GM19238 (cell line): Measurements from ENCODE around the gene CHCT1.

Source experiments
- DNase-seq: peaks from one replicate; pipeline ENCODE4 v3.0.0; 2011; ENCODE audit warnings: low spot score; ENCODE audit not compliant: insufficient read length

CHCT1 gene

DNA sequence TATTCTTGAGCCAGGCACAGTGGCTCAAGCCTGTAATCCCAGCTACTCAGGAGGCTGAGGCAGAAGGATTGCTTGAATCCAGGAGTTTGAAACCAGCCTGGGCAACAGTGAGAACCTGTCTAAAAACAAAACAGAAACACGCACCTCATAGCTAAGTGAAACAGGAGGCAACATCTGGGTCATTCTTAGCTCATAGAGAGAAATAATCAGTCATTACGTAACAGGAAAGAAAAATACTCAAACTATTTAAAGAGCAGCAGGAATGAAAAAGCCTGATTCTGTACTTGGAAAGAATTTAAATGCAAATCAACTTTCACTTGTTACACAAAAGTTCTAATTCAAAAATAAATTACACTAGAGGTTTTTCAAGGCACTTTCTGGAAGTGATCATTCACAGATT lies 17.2 kb downstream of the CHCT1 start:
- DNase-seq = no peak

DNA sequence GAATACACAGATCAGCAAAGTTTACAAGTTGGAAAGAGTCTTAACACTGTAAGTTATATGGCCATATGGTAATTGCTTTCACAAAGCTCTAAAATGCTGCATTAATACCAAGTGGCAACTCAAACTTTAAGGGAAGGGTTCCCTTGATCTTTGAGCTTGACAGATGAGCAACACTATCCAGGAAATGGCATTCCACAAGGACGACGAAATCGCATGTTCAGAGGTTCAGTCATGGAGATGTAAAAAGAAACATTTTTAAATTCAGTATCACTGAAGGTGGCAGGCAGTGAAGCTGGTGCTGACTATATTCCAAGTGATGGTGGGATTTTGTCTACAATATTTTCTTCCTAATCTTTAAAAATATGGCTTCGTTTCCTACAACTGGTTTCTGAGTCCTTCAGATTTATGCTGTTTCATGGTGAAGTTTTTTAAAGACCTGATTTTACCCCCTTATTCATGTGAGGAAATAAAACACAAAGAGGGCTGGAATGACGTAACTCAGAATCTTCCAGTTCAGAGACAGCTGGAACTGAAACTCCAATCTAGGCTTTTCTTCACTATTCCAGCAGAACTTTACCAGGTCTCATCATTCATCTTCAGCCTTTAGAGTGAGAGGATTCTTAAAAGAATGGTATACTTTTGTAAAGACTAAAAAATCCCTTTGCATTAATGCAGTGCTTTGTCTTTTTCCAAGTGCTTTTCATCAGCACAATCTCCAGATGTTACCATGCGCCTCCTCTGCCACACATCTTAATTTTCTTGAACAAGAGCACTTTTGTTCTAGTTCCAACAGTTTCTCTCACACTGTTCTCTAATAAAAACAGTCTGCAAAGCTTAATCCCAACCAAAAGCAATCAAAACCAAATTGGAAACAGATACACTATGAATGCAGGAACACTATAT lies 20.2 kb downstream of the CHCT1 start:
- no peak for DNase-seq

DNA sequence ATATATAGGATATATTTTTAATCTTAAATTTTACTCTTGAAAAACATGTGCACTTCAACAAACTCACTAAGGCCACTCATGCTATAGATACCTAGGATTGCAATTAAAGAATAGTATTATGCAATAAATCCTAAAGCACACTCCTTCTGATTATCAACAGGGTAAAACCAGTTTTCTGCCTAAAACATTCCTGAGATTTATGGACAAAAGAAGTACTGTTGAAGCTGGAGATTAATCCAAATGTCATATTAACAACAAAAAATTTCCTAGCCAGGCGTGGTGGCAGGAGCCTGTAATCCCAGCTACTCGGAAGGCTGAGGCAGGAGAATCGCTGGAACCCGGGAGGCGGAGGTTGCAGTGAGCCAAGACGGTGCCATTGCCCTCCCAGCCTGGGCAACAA lies 21.4 kb downstream of the CHCT1 start:
- no peak for DNase-seq

DNA sequence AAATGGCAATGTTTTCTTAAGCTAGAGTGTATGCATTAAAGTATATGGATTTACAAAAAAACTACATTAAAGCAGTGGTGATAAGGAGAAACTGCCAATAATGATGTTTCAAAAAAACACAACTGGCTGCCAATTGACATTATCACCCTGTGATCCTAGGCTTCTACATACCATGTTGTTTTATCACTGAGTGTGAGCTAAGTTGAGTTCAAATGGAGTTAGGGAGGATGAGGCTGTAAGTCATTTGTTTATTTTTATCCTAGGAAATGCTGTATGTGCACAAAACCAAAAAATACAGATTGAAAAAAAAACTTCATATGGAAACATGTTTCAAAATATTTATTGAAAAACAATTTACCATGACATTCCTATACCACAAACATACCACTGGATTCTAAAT lies 22.9 kb downstream of the CHCT1 start:
- DNase-seq = no peak

DNA sequence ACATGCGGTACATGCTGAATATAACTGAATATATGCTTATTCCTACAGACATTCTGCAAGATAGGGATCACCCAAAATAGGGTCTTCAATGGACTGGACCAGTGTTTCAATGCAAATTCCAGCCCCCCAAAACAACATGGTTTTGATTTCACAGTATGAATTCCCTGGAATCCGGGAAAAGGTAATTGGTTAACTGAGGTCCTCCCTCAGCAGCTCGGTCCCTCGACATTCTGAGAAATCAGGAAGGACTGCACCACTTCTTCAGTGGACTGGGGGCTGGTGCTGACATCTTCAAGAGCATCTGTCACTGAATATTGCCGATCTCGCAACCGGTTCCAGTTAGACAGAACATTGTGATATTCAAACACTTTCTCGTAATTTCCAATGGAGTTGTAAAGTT lies 25.1 kb downstream of the CHCT1 start:
- DNase-seq = no peak

DNA sequence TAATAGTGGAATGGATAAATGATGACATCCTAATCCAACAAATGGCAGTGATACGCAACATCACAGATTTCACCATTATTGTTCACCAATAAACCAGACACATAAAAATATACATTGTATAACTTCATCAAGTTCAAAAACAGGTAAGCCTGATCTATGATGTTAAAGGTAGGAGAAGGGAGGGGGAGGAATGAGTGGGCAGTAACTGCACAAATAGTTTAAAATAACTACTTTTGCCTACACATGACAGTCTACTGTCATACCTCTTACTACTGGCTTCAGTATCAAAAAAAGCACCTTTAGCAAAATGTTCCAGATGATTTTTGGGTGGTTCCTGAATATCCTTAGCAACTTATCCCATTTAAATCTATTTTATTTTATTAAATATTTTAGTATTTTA lies 28.8 kb downstream of the CHCT1 start:
- DNase-seq = no peak

DNA sequence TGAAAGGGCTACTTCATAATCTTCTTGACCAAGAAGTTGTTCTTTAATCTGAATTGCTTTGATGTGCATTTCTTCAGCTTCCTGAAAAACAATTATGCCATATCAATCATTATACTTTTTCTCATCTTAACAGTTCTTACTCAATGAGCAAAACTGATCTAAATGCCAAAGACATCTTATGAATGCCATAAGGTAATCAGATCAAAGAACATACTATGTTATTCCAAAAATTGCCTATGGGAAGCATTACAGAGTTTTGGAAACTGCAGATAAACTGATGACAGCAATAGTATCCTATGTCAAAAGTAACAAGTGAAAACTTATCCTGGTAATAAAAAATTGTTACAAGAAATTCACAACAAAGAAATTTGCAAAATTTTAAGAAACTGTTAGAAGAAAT lies 29.7 kb downstream of the CHCT1 start:
- no peak for DNase-seq

DNA sequence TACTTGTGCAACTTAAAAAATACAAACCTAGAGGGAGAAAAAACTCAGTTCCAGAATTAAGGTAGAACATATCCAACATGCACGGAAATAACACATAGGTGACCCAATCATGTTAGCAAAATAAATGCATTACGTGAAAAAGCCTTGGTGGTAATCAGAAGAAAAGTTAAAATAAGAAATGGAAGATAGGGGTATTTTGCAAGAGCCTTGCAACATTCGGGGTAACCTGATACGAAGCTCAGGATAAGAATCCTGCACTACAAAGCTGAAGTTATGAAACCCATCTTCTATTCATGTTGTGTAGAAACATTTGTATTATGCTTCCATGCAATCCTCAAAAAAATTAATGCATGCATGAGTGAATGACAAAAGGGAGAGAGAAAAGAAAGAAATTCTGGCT lies 33.1 kb downstream of the CHCT1 start:
- no peak for DNase-seq

DNA sequence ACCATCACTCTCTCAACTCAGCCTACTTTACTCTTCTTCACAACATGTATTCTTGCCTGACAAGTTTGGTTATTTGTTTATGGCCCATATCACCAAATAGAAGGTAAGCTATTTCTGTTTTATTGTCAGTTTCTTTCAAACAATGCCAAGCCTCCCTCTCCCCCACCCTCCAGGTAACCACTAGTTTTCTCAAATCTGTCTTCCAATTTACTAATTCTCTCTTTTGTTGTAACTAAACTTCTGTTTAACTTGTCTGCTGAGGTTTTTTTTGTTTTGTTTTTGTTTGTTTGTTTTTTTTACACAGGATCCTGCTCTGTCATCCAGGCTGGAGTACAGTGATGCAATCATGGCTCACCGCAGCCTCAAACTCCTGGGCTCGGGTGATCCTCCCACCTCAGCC lies 34.9 kb downstream of the CHCT1 start:
- no peak for DNase-seq

DNA sequence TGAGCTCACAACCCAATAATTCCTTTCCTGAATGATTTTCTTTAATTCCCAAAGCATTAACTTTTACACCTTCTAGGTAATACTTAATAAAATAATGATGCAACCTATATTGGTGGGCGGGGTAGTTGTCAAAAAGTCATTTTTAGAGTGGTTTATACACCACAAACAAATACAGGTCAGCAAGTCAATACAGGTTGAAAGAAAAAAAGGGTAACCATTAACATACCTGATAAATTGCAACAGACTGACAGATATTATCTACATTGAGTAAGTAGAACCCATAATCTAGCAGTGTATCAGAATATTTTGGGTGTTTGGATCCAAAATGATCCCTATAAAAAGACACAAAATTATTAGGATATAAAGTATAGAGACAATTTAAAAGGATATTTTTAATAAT lies 39.3 kb downstream of the CHCT1 start:
- no peak for DNase-seq

DNA sequence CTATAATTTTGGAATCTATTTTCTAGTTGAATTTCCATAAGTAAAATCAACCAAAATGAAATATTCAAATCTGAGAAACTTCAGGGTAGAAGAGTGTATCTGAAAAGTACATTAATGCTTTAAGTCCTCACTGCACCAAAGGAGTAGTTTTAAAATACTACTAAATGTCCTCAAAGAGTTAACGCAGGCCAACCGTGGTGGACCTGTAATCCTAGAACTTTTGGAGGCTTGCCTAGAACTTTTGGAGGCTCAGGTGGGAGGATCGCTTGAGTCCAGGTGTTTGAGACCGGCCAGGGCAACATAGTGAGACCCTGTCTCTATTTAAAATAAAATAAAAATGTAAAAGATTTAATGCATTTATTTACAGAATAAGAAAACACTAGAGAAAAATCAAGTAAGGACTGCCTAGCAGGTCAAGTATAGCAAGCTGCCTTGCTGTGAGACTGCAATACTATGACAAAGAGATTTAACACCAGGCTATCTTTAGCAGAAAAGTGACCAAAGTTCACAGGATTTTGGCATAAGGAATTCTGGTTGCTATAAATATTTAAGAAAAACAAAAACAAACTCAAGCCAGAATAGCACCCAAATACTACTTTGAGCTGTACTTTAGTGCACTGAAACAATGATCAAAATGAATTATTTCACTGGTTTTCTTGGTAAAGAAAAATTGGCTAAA lies 41.0 kb downstream of the CHCT1 start:
- no peak for DNase-seq

DNA sequence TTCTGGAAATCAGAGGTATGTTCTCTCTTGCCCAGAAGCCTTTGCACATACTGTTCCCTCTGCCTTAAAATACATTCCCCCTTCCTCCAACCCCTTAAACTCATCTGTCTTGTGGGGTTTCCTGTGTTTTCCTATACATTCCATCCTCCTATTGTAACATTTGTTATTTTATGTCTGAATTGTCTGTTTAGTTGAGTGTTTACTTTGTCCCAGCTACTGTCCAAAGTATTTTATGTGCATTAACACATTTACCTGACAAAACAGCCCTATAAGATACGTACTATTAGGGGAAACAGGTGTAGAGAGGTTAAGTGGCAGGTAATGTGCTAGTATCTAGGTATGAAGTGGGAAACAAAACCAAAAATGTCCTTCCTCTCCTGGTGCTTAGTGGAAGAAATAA lies 42.1 kb downstream of the CHCT1 start:
- DNase-seq = no peak

DNA sequence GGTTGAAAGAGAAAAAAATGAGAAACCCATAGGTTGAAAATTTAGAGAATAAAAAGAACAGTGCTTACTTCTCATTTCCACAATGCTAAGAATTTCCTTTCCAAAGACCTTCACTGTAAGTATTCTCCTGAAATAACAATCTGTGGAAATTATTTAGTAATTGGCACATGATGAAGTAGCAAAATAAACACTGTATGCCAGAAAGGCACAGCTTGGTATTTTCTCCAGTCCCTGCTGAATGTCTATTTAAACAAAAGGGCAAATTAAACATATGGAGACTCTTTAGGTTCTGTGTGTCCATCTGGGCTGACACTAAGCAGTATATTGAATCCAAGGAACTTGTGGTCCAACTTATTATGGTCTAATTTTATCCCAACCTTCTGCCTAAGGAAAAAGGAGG lies 46.1 kb downstream of the CHCT1 start:
- DNase-seq = no peak

DNA sequence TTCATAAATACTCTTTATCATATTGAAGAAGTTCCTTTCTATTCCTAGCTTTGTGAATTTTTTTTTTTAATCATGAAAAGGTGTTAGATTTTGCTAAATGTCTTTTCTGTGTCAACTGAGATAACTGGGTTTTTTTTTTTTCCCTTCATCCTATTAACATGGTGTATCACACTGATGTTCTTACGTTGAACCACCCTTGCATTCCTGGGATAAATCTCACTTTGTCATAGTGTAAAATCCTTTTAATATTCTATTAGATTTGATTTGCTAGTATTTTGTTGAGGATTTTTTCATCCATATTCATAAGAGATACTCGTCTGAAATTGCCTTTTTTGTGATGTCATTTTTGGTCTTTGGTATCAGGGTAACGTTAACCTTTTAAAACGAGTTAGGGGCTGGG lies 49.2 kb downstream of the CHCT1 start:
- no peak for DNase-seq

DNA sequence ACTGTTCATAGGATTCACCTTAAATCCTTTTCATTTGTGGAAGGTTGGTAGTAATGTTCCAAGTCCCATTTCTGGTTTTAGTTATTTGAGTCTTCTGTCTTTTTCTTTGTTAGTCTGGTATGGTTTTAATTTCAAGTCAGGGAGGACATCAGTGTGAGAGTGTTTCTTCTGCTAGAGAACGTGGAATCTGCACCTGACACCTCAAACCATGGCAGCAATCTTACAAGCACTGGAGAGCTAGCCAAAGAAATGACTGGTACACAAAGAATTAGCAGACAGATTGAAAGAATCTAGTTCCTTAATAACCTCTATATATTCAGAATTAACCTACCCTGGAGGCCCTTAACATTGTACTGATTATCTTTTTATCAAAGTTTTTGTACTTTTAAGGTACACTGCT lies 50.2 kb downstream of the CHCT1 start:
- DNase-seq = no peak

DNA sequence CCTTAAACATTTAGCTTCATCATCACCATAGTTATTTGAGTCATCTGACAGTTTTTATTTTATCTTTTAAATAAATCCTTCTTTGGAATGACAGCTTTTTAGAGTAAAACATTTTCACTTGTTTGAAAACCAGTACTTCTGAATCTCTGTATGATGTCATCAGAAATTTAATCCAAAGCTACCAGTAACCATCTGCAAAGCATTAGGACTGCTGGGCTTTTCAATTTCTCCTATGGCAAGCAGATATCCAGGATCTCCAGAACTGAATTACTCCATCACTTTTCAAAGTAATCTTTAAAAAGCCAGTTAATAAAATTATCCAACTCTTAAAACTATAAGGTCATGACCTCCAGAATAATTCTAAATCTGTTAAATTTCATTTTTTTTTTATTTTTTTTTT lies 51.5 kb downstream of the CHCT1 start:
- no peak for DNase-seq
